H1 (cell line): ENCODE data around the gene SLC27A1. TPM values are rescaled to one million over a fixed set of nuclear protein-coding genes. Genes with fewer than 3 reads are reported as not detected.

Source experiments
- CTCF ChIA-PET: fragments of 300-600 bp; sonication (Branson Sonifier 250); formaldehyde crosslinking; loops from one replicate; lab custom pipeline; 2021; ENCODE audit not compliant: partially characterized antibody; lab: Charles Lee
- POLR2A ChIA-PET: fragments of 300-600 bp; sonication (Branson Sonifier 250); formaldehyde crosslinking; loops from one replicate; lab custom pipeline; 2021; ENCODE audit warnings: inconsistent platforms; ENCODE audit not compliant: partially characterized antibody; lab: Charles Lee
- DNase-seq, 2 experiments: peaks; one replicate each; pipeline versions ENCODE4 v3.0.0 to v3.0.0-alpha.2; 2010 to 2022; ENCODE audit warnings: low spot score in 2 of 2, low read depth in 1 of 2, mixed read lengths in 1 of 2
- FAIRE-seq: peaks from 2 replicates; lab custom pipeline; 2011; peaks lifted over from hg19 to GRCh38; lab: Jason Lieb, UNC
- H2AFZ ChIP-seq: 2 replicates; pipeline ENCODE4 v1.8.1; 2012; ENCODE audit warnings: low read length, inconsistent platforms
- H2AK5ac ChIP-seq: 2 replicates; pipeline ENCODE4 v1.6.1; 2013; ENCODE audit warnings: low read depth, low read length
- H2BK120ac ChIP-seq: replicated peaks from 2 replicates; pipeline ENCODE3; 2013; ENCODE audit warnings: low read depth, low read length, inconsistent platforms
- H2BK12ac ChIP-seq: 2 replicates; pipeline ENCODE4 v1.6.1; 2013; ENCODE audit warnings: low read depth, low read length
- H2BK15ac ChIP-seq: 2 replicates; pipeline ENCODE4 v1.6.1; 2013; ENCODE audit warnings: low read length
- H2BK20ac ChIP-seq: 2 replicates; pipeline ENCODE4 v1.6.1; 2013; ENCODE audit warnings: low read length
- H2BK5ac ChIP-seq: 2 replicates; pipeline ENCODE4 v1.6.1; 2013; ENCODE audit warnings: low read depth, low read length
- H3K14ac ChIP-seq: 2 replicates; pipeline ENCODE4 v1.6.1; 2013; ENCODE audit warnings: inconsistent platforms; ENCODE audit not compliant: insufficient read length
- H3K18ac ChIP-seq: 2 replicates; pipeline ENCODE4 v1.6.1; 2013; ENCODE audit warnings: low read length; ENCODE audit errors: extremely low read depth
- H3K23ac ChIP-seq: 2 replicates; pipeline ENCODE4 v1.6.1; 2013; ENCODE audit warnings: inconsistent platforms; ENCODE audit not compliant: insufficient read length
- H3K23me2 ChIP-seq: 2 replicates; pipeline ENCODE4 v1.6.1; 2013; ENCODE audit warnings: low read depth, low read length
- H3K27ac ChIP-seq: 2 replicates; pipeline ENCODE4 v1.6.1; 2011; ENCODE audit warnings: low read depth, low read length, inconsistent platforms
- H3K27me3 ChIP-seq, 4 experiments: replicated peaks in 1 of 4; 1 replicate in 1 of 4; 2 replicates in 3 of 4; pipeline versions ENCODE4 v1.6.1 to v1.8.1; 2011 to 2013; ENCODE audit warnings: low read length in 3 of 4, mild to moderate bottlenecking in 3 of 4, inconsistent platforms in 2 of 4, mixed read lengths in 2 of 4, moderate library complexity in 1 of 4; ENCODE audit not compliant: control insufficient read depth in 3 of 4, insufficient read depth in 3 of 4; ENCODE audit errors: extremely low read depth in 1 of 4
- H3K36me3 ChIP-seq, 4 experiments: 2 replicates each; pipeline versions ENCODE4 v1.6.1 to v1.8.1; 2011 to 2013; ENCODE audit warnings: mild to moderate bottlenecking in 4 of 4, low read length in 3 of 4, moderate library complexity in 2 of 4, control low read depth in 1 of 4, inconsistent platforms in 1 of 4; ENCODE audit not compliant: insufficient read depth in 4 of 4, control insufficient read depth in 2 of 4
- H3K4ac ChIP-seq: replicated peaks from 2 replicates; pipeline ENCODE3; 2013; ENCODE audit warnings: low read length, low read depth, mixed read lengths, inconsistent platforms; ENCODE audit not compliant: insufficient read length
- H3K4me1 ChIP-seq, 4 experiments: replicated peaks in 1 of 4; 1 replicate in 1 of 4; 2 replicates in 3 of 4; pipeline versions ENCODE4 v1.6.1 to v1.8.1; 2011 to 2013; ENCODE audit warnings: low read length in 3 of 4, inconsistent platforms in 2 of 4, mixed read lengths in 1 of 4; ENCODE audit not compliant: insufficient read depth in 4 of 4, control insufficient read depth in 3 of 4
- H3K4me2 ChIP-seq, 2 experiments: 2 replicates each; pipeline versions ENCODE4 v1.6.1 to v1.8.1; 2011 to 2013; ENCODE audit warnings: low read depth in 2 of 2, low read length in 2 of 2, control low read depth in 1 of 2, inconsistent platforms in 1 of 2, mild to moderate bottlenecking in 1 of 2; ENCODE audit not compliant: insufficient read depth in 1 of 2
- H3K4me3 ChIP-seq, 4 experiments: fragments of 200-600, 300-600 bp in 1 of 4; sonication (generic), shearing (Covaris generic), sonication (Bioruptor Twin) in 1 of 4; 2 replicates each; pipeline versions ENCODE4 v1.5.1 to v1.8.1; 2011 to 2016; ENCODE audit warnings: low read length in 4 of 4, low read depth in 3 of 4, control low read depth in 2 of 4, inconsistent platforms in 2 of 4, mild to moderate bottlenecking in 2 of 4, mixed read lengths in 1 of 4, moderate library complexity in 1 of 4; ENCODE audit not compliant: insufficient read depth in 2 of 4; ENCODE audit errors: extremely low read depth in 1 of 4
- H3K56ac ChIP-seq: replicated peaks from 2 replicates; pipeline ENCODE3; 2013; ENCODE audit warnings: low read depth, mild to moderate bottlenecking, mixed read lengths, low read length, inconsistent platforms; ENCODE audit not compliant: insufficient read length
- H3K79me1 ChIP-seq: 2 replicates; pipeline ENCODE4 v1.6.1; 2013; ENCODE audit warnings: low read depth, low read length, control low read depth
- H3K79me2 ChIP-seq, 2 experiments: 2 replicates each; pipeline versions ENCODE4 v1.6.1 to v1.8.1; 2012 to 2013; ENCODE audit warnings: low read length in 2 of 2, mild to moderate bottlenecking in 2 of 2, inconsistent platforms in 1 of 2; ENCODE audit not compliant: insufficient read depth in 2 of 2, control insufficient read depth in 1 of 2
- H3K9ac ChIP-seq, 4 experiments: replicated peaks in 1 of 4; 1 replicate in 1 of 4; 2 replicates in 3 of 4; pipeline versions ENCODE4 v1.6.1 to v1.8.1; 2011 to 2013; ENCODE audit warnings: low read depth in 3 of 4, low read length in 3 of 4, control low read depth in 2 of 4, mild to moderate bottlenecking in 2 of 4, moderate library complexity in 2 of 4, inconsistent platforms in 1 of 4; ENCODE audit errors: extremely low read depth in 1 of 4
- H3K9me3 ChIP-seq, 2 experiments: 2 replicates each; pipeline versions ENCODE4 v1.6.1 to v1.8.1; 2012 to 2013; ENCODE audit warnings: mild to moderate bottlenecking in 2 of 2, moderate library complexity in 2 of 2, control low read depth in 1 of 2, inconsistent platforms in 1 of 2, low read depth in 1 of 2, low read length in 1 of 2, mixed read lengths in 1 of 2; ENCODE audit not compliant: insufficient read depth in 2 of 2
- H4K20me1 ChIP-seq, 2 experiments: replicated peaks in 1 of 2; 2 replicates each; pipeline versions ENCODE3 to v1.8.1; 2011 to 2013; ENCODE audit warnings: inconsistent platforms in 2 of 2, low read length in 2 of 2, mild to moderate bottlenecking in 1 of 2; ENCODE audit not compliant: insufficient read depth in 2 of 2, control insufficient read depth in 1 of 2
- H4K5ac ChIP-seq: 2 replicates; pipeline ENCODE4 v1.6.1; 2013; ENCODE audit warnings: low read length, low read depth, mixed read lengths, inconsistent platforms; ENCODE audit not compliant: insufficient read length
- H4K8ac ChIP-seq: 2 replicates; pipeline ENCODE4 v1.8.0; 2013; ENCODE audit warnings: mild to moderate bottlenecking, moderate library complexity, low read length, inconsistent platforms; ENCODE audit not compliant: insufficient read depth; ENCODE audit errors: extremely low read depth
- H4K91ac ChIP-seq: replicated peaks from 2 replicates; pipeline ENCODE3; 2013; ENCODE audit warnings: low read length, mixed read lengths, inconsistent platforms; ENCODE audit not compliant: insufficient read length
- BCL11A ChIP-seq, 2 experiments: IDR thresholded peaks; one replicate each; pipeline ENCODE4 v1.6.1; 2011; ENCODE audit warnings: low read depth in 2 of 2, low read length in 2 of 2, mild to moderate bottlenecking in 2 of 2
- BRCA1 ChIP-seq: IDR thresholded peaks from 2 replicates; pipeline ENCODE4 v1.6.1; 2012; ENCODE audit warnings: low read depth, low read length, improper control_type of control experiment
- CBX8 ChIP-seq: fragments of 300-800, 300-1000 bp; sonication (generic); IDR thresholded peaks from 2 replicates; pipeline ENCODE4 v1.7.1; 2016; ENCODE audit warnings: low read depth, low read length, borderline replicate concordance
- E2F6 ChIP-seq: IDR thresholded peaks from 2 replicates; pipeline ENCODE4 v1.6.1; 2012; ENCODE audit warnings: inconsistent platforms
- EP300 ChIP-seq, 2 experiments: IDR thresholded peaks; 1 replicate in 1 of 2; 2 replicates in 1 of 2; pipeline ENCODE4 v1.6.1; 2011 to 2012; ENCODE audit warnings: low read depth in 2 of 2, low read length in 2 of 2, mild to moderate bottlenecking in 2 of 2, borderline replicate concordance in 1 of 2, inconsistent platforms in 1 of 2, moderate library complexity in 1 of 2
- GABPA ChIP-seq: IDR thresholded peaks from 2 replicates; pipeline ENCODE4 v1.6.1; 2011; ENCODE audit warnings: mild to moderate bottlenecking, low read length, moderate library complexity, borderline replicate concordance; ENCODE audit not compliant: insufficient read depth
- KDM5A ChIP-seq: fragments of 200-600 bp; IDR thresholded peaks from 2 replicates; pipeline ENCODE4 v1.7.1; 2012; ENCODE audit warnings: mild to moderate bottlenecking, low read length, inconsistent platforms, mixed read lengths
- RBBP5 ChIP-seq: IDR thresholded peaks from 2 replicates; pipeline ENCODE4 v1.7.1; 2012; ENCODE audit warnings: low read depth, mild to moderate bottlenecking, inconsistent platforms, low read length, moderate library complexity, borderline replicate concordance
- SIN3A ChIP-seq, 2 experiments: IDR thresholded peaks in 1 of 2; conservative IDR thresholded peaks in 1 of 2; 2 replicates each; pipeline ENCODE4 v1.6.1; 2011 to 2012; ENCODE audit warnings: low read length in 2 of 2, improper control_type of control experiment in 1 of 2, low read depth in 1 of 2, mild to moderate bottlenecking in 1 of 2
- YY1 ChIP-seq: IDR thresholded peaks from 2 replicates; pipeline ENCODE4 v1.6.1; 2011; ENCODE audit warnings: low read depth, mild to moderate bottlenecking, low read length
- WGBS, 2 experiments: shearing (Covaris generic) in 1 of 2; methylation state at CpG; one replicate each; pipeline versions ENCODE4 v1.1.6 to v1.1.7; 2013 to 2015; ENCODE audit warnings: low lambda C conversion rate in 2 of 2, mixed read lengths in 2 of 2, inconsistent platforms in 1 of 2, low coverage in 1 of 2, missing lambda C conversion rate in 1 of 2; ENCODE audit not compliant: insufficient replicate concordance in 2 of 2, insufficient coverage in 1 of 2, insufficient read length in 1 of 2; ENCODE audit errors: extremely low coverage in 1 of 2, missing lambda C conversion rate in 1 of 2; 5-methylcytosine and 5-hydroxymethylcytosine counted together
- polyA plus RNA-seq, 7 experiments: library from polyadenylated mRNA; depleted of rRNA in 3 of 7; stranded (reverse) in 5 of 7; unstranded in 2 of 7; fragments of >200 nt in 5 of 7; fragments of 200-250 nt in 2 of 7; gene quantifications; 1 replicate in 5 of 7; 2 replicates in 1 of 7; 4 replicates in 1 of 7; pipeline versions ENCODE4 v1.2.1 to v1.2.3, GENCODE V29; 2011 to 2013; ENCODE audit warnings: missing spikeins in 2 of 7, mixed read lengths in 2 of 7
- total RNA-seq: library from RNA; stranded (reverse); fragmentation: NEBNext Ultra II Directional; extraction: Animal tissue kit (Norgen Biotek cat#: 25700); gene quantifications from 2 replicates; pipeline ENCODE4 v1.2.1, GENCODE V29; 2021

SLC27A1 gene
- total and polyA plus RNA-seq, 2 of the 8 experiments (the other 6 are each of a cell fraction or from before 2014, with no cell fraction given), result 7.5 to 9.1 TPM

- Histone ChIP-seq H3K79me2 (no peaks in the 10 kb centered on the region), H4K91ac (no peak overlapping the region), H2AFZ (no peak overlapping the region), H3K56ac (no peak overlapping the region), H3K4me1 (peaks cover 0 to 20% (median 8%) of the 10 kb centered on the region in 4 experiments; a peak in 5 of 7 replicates), H3K4ac (no peak overlapping the region), H3K4me3 (no peak overlapping the region), H4K20me1 (no peaks in the 10 kb centered on the region), H3K9me3 (no peaks in the 10 kb centered on the region), H3K27ac (no peak overlapping the region), H2AK5ac (no peak overlapping the region), H3K4me2 (no peak overlapping the region; a peak in 1 of 4 replicates), H3K14ac (no peak overlapping the region), H4K5ac (no peak overlapping the region), H2BK15ac (no peak overlapping the region), H4K8ac (no peak overlapping the region; the same call in 1 of the 2 replicates), H3K23me2 (peaks cover 16% of the 10 kb centered on the region; the same call in 1 of the 2 replicates), H3K23ac (no peak overlapping the region), H2BK5ac (no peak overlapping the region), H2BK12ac (no peak overlapping the region), H3K27me3 (peaks cover 0 to 11% (median 5%) of the 10 kb centered on the region in 4 experiments; a peak in 3 of 7 replicates), H3K9ac (no peak overlapping the region), H3K36me3 (no peaks in the 10 kb centered on the region), H3K79me1 (no peaks in the 10 kb centered on the region), H2BK120ac (no peak overlapping the region), H3K18ac (no peak overlapping the region; the same call in 1 of the 2 replicates), H2BK20ac (no peak overlapping the region)
- FAIRE-seq, result no peak
- no peak for DNase-seq
- 82% methylated on average over 12 of the region's 12 CpGs; no CpG with 5 or more reads in 1 of the 2 experiments for WGBS, 2 experiments
- POLR2A ChIA-PET, result interaction anchor here (0.6 to 1.1 kb wide), 2 partner anchors 9 to 21 kb away, joined by 3 read pairs; no protein-coding TSS in a partner anchor
- CTCF ChIA-PET, result interaction anchor here (0.6 to 4.8 kb wide), 14 partner anchors 13 to 138 kb away, joined by 3 to 39 read pairs (median 8); partner anchors contain the start of genes CCDC194 and TMEM221
- no peak for TF ChIP-seq EP300 (IDR thresholded peaks at IDR 0.05; ENCODE audit: borderline replicate concordance in 1 of 2, low read depth in 2 of 2, low read length in 2 of 2)
- no peak for TF ChIP-seq GABPA
- no peak for TF ChIP-seq E2F6
- TF ChIP-seq KDM5A, result no peak
- no peak for TF ChIP-seq BRCA1
- TF ChIP-seq SIN3A (conservative IDR thresholded peaks at IDR 0.05 in 1 of 2, IDR thresholded peaks at IDR 0.05 in 1 of 2; ENCODE audit: low read depth in 1 of 2, low read length in 2 of 2), result no peak
- no peak for TF ChIP-seq CBX8
- TF ChIP-seq YY1, result no peak
- TF ChIP-seq RBBP5, result no peak
- no peak for TF ChIP-seq BCL11A (IDR thresholded peaks at IDR 0.05; ENCODE audit: low read depth in 2 of 2, low read length in 2 of 2)
Measured at GRCh38 chr19:17467471-17468301, 2.6 kb upstream of the SLC27A1 start.
